Measurements from ENCODE around the gene HEG1.

Gene HEG1

GRCh38 chr3:125048282-125048681 is 7.5 kb downstream of the HEG1 start:
- peaks cover 15 to 27% of the 10 kb centered on the region in 2 donors for H3K4me1 ChIP-seq (ENCODE audit: control insufficient read depth in 1 of 2, insufficient read depth in 2 of 2, low read length in 2 of 2)
- no peak overlapping the region for H3K27ac ChIP-seq (ENCODE audit: low read depth, low read length)
- H3K9ac ChIP-seq (ENCODE audit: low read depth in 1 of 2, low read length in 2 of 2): no peak overlapping the region

GRCh38 chr3:125045965-125046364 is 9.8 kb downstream of the HEG1 start:
- Histone ChIP-seq H3K4me3 (ENCODE audit: low read depth in 1 of 2, low read length in 2 of 2) (no peak overlapping the region), H3K9me3 (ENCODE audit: control insufficient read depth in 1 of 2, low read length in 2 of 2) (no peaks in the 10 kb centered on the region), H3K9ac (ENCODE audit: low read depth in 1 of 2, low read length in 2 of 2) (no peak overlapping the region), H3K36me3 (ENCODE audit: control insufficient read depth in 1 of 2, insufficient read depth in 2 of 2, low read length in 2 of 2) (no peaks in the 10 kb centered on the region), H3K27ac (ENCODE audit: low read depth, low read length) (no peak overlapping the region), H3K4me1 (ENCODE audit: control insufficient read depth in 1 of 2, insufficient read depth in 2 of 2, low read length in 2 of 2) (peaks cover 12 to 13% of the 10 kb centered on the region in 2 donors), H3K27me3 (ENCODE audit: control insufficient read depth in 1 of 2, insufficient read depth in 2 of 2, low read length in 2 of 2) (no peaks in the 10 kb centered on the region)

More at GRCh38 chr3:125048282-125048681, 7.5 kb downstream of the HEG1 start:
- Histone ChIP-seq H3K4me3 (ENCODE audit: low read depth in 1 of 2, low read length in 2 of 2) (no peak overlapping the region), H3K36me3 (ENCODE audit: control insufficient read depth in 1 of 2, insufficient read depth in 2 of 2, low read length in 2 of 2) (no peaks in the 10 kb centered on the region), H3K27me3 (ENCODE audit: control insufficient read depth in 1 of 2, insufficient read depth in 2 of 2, low read length in 2 of 2) (no peaks in the 10 kb centered on the region), H3K9me3 (ENCODE audit: control insufficient read depth in 1 of 2, low read length in 2 of 2) (no peaks in the 10 kb centered on the region)

GRCh38 chr3:125045194-125045593 is 10.6 kb downstream of the HEG1 start:
- no peaks in the 10 kb centered on the region for H3K27me3 ChIP-seq (ENCODE audit: control insufficient read depth in 1 of 2, insufficient read depth in 2 of 2, low read length in 2 of 2)
- H3K36me3 ChIP-seq (ENCODE audit: control insufficient read depth in 1 of 2, insufficient read depth in 2 of 2, low read length in 2 of 2): no peaks in the 10 kb centered on the region
- peaks cover 12 to 13% of the 10 kb centered on the region in 2 donors for H3K4me1 ChIP-seq (ENCODE audit: control insufficient read depth in 1 of 2, insufficient read depth in 2 of 2, low read length in 2 of 2)
- H3K27ac ChIP-seq (ENCODE audit: low read depth, low read length): no peak overlapping the region
- H3K9ac ChIP-seq (ENCODE audit: low read depth in 1 of 2, low read length in 2 of 2): no peak overlapping the region
- H3K9me3 ChIP-seq (ENCODE audit: control insufficient read depth in 1 of 2, low read length in 2 of 2): no peaks in the 10 kb centered on the region
- H3K4me3 ChIP-seq (ENCODE audit: low read depth in 1 of 2, low read length in 2 of 2): no peak overlapping the region

DNA sequence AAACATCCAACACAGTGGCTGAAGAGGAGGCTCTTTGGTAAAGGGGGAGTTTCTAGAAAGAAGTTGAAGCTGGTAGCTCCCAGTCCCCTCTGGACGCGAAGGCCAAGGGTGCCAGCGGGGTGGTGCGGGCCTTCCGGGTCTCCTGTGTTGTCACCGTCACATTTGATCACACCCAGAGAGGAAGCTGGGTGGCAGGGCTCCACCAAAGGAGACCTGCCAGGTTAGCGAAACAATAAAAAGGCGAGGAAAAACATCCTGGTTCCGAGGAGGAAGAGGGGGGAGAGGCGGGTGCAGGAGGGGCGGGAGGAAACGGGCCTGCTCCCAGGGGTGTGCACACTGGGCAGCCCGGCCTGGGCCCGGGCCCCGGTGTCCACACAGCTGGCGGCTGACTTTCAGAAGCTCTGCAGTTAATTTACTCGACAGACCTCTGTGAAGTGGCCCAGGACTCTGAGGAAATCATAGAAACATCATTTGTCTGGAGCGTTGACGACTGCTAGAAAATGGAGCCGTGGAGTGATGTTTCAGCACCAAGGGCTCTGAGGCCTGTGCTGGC is 12.1 kb downstream of the HEG1 start:
- Histone ChIP-seq H3K9ac (ENCODE audit: low read depth in 1 of 2, low read length in 2 of 2) (no peak overlapping the region), H3K9me3 (ENCODE audit: control insufficient read depth in 1 of 2, low read length in 2 of 2) (no peaks in the 10 kb centered on the region), H3K4me3 (ENCODE audit: low read depth in 1 of 2, low read length in 2 of 2) (no peak overlapping the region), H3K36me3 (ENCODE audit: control insufficient read depth in 1 of 2, insufficient read depth in 2 of 2, low read length in 2 of 2) (no peaks in the 10 kb centered on the region), H3K27me3 (ENCODE audit: control insufficient read depth in 1 of 2, insufficient read depth in 2 of 2, low read length in 2 of 2) (no peaks in the 10 kb centered on the region), H3K4me1 (ENCODE audit: control insufficient read depth in 1 of 2, insufficient read depth in 2 of 2, low read length in 2 of 2) (peaks cover 13 to 15% of the 10 kb centered on the region in 2 donors), H3K27ac (ENCODE audit: low read depth, low read length) (no peak overlapping the region)

DNA sequence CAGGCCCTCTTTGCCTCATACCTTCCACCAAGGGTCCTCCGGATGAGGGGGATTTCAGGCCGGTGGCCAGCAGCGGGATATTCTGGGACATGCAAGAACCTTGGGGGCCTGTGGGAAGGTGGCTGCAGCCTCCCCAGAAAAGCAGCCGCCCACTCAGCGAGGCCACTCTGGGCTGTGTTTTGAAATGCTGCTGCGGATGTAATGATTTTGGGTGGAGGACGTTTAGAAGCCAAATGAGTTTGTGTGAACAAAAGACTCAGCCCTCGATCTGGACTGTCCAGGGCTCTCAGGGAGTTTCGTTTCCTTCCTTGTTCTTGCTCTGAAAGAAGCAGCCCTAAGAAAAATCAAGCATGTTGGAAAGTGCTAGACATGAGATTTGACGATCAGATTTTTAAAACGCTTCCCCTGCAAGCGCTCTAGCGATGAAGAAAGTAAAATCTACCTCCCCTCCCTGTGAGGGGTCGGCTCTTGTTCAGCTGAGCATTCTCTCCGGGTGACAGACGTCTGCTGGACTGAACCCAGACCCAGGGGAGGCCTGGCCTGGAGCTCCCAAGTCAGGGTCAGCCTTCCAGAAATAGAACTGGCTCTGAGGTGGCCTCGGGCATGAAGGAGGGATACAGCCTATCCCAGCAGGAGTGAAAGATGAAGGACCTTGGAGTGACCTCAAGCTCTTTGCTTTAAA is 12.9 kb downstream of the HEG1 start:
- Histone ChIP-seq H3K36me3 (ENCODE audit: control insufficient read depth in 1 of 2, insufficient read depth in 2 of 2, low read length in 2 of 2) (no peaks in the 10 kb centered on the region), H3K27ac (ENCODE audit: low read depth, low read length) (no peak overlapping the region), H3K4me1 (ENCODE audit: control insufficient read depth in 1 of 2, insufficient read depth in 2 of 2, low read length in 2 of 2) (peaks cover 13 to 15% of the 10 kb centered on the region in 2 donors), H3K4me3 (ENCODE audit: low read depth in 1 of 2, low read length in 2 of 2) (no peak overlapping the region), H3K9ac (ENCODE audit: low read depth in 1 of 2, low read length in 2 of 2) (no peak overlapping the region), H3K27me3 (ENCODE audit: control insufficient read depth in 1 of 2, insufficient read depth in 2 of 2, low read length in 2 of 2) (no peaks in the 10 kb centered on the region), H3K9me3 (ENCODE audit: control insufficient read depth in 1 of 2, low read length in 2 of 2) (no peaks in the 10 kb centered on the region)

- peak overlapping the region; percentile 32 for H3K27ac ChIP-seq (ENCODE audit: low read depth, low read length)
- no peaks in the 10 kb centered on the region for H3K9me3 ChIP-seq (ENCODE audit: control insufficient read depth in 1 of 2, low read length in 2 of 2)
- no peaks in the 10 kb centered on the region for H3K27me3 ChIP-seq (ENCODE audit: control insufficient read depth in 1 of 2, insufficient read depth in 2 of 2, low read length in 2 of 2)
- H3K4me1 ChIP-seq (ENCODE audit: control insufficient read depth in 1 of 2, insufficient read depth in 2 of 2, low read length in 2 of 2): peaks cover 7 to 9% of the 10 kb centered on the region in 2 donors
- no peaks in the 10 kb centered on the region for H3K36me3 ChIP-seq (ENCODE audit: control insufficient read depth in 1 of 2, insufficient read depth in 2 of 2, low read length in 2 of 2)
- H3K9ac ChIP-seq (ENCODE audit: low read depth in 1 of 2, low read length in 2 of 2): no peak overlapping the region
- H3K4me3 ChIP-seq (ENCODE audit: low read depth in 1 of 2, low read length in 2 of 2): no peak overlapping the region
Measured at GRCh38 chr3:125039131-125040100, 16.4 kb downstream of the HEG1 start.

DNA sequence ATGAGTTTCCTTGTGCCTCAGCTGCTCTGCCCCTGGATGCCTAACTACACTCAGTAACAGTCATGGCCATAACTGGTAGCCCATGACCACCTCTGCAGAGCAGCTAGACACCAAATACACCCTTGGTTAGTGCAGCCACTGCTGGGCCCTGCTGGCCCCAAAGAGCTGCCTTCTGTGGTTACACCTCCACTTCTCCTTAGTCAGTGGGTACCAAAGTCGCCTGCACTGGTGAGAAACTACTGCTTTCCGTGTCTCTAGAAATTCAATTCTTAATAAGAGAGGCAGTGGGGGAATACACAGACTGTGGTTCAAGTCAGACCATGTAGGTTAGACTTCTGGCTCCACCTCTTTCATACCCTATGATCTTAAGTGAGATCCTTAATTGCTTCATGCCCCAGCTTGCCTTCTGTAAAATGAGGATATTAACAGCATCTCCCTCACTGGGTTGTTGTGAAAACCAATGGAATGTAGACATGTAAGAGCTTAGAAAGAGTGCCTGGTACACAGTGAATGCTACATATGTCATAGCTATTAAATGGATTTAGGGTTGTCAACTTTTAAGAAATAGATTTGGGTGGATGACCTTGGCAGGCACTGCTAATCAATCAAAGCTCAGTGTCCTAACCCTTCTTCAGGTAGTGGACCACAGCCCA is 18.2 kb downstream of the HEG1 start:
- Histone ChIP-seq H3K27me3 (ENCODE audit: control insufficient read depth in 1 of 2, insufficient read depth in 2 of 2, low read length in 2 of 2) (no peaks in the 10 kb centered on the region), H3K9me3 (ENCODE audit: control insufficient read depth in 1 of 2, low read length in 2 of 2) (no peaks in the 10 kb centered on the region), H3K9ac (ENCODE audit: low read depth in 1 of 2, low read length in 2 of 2) (no peak overlapping the region), H3K4me3 (ENCODE audit: low read depth in 1 of 2, low read length in 2 of 2) (no peak overlapping the region), H3K4me1 (ENCODE audit: control insufficient read depth in 1 of 2, insufficient read depth in 2 of 2, low read length in 2 of 2) (peaks cover 0 to 7% of the 10 kb centered on the region in 2 donors), H3K27ac (ENCODE audit: low read depth, low read length) (no peak overlapping the region), H3K36me3 (ENCODE audit: control insufficient read depth in 1 of 2, insufficient read depth in 2 of 2, low read length in 2 of 2) (no peaks in the 10 kb centered on the region)

DNA sequence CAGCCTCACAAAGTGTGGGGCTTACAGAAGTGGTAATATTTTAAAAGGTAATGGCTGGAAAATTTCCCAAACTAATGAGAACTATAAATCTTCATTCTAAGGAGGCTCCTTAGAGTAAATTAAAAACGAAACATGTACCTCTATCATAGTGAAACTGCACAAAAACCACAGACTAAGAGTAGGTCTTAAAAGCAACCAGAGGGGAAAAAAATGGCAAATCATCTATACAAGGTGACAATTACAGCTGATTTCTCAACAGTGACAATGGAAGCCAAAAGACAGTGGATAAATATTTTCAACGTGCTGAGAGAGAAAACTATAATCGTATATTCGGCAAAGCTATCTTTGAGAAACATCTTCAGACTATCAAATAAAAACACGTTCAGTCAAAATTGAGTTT is 20.6 kb downstream of the HEG1 start:
- Histone ChIP-seq H3K4me3 (ENCODE audit: low read depth in 1 of 2, low read length in 2 of 2) (no peak overlapping the region), H3K27ac (ENCODE audit: low read depth, low read length) (no peak overlapping the region), H3K27me3 (ENCODE audit: control insufficient read depth in 1 of 2, insufficient read depth in 2 of 2, low read length in 2 of 2) (no peaks in the 10 kb centered on the region), H3K9me3 (ENCODE audit: control insufficient read depth in 1 of 2, low read length in 2 of 2) (no peaks in the 10 kb centered on the region), H3K9ac (ENCODE audit: low read depth in 1 of 2, low read length in 2 of 2) (no peak overlapping the region), H3K36me3 (ENCODE audit: control insufficient read depth in 1 of 2, insufficient read depth in 2 of 2, low read length in 2 of 2) (no peaks in the 10 kb centered on the region), H3K4me1 (ENCODE audit: control insufficient read depth in 1 of 2, insufficient read depth in 2 of 2, low read length in 2 of 2) (peaks cover 0 to 4% of the 10 kb centered on the region in 2 donors)

- Histone ChIP-seq H3K9ac (ENCODE audit: low read depth in 1 of 2, low read length in 2 of 2) (no peak overlapping the region), H3K4me1 (ENCODE audit: control insufficient read depth in 1 of 2, insufficient read depth in 2 of 2, low read length in 2 of 2) (no peaks in the 10 kb centered on the region), H3K4me3 (ENCODE audit: low read depth in 1 of 2, low read length in 2 of 2) (no peak overlapping the region), H3K9me3 (ENCODE audit: control insufficient read depth in 1 of 2, low read length in 2 of 2) (no peaks in the 10 kb centered on the region), H3K27ac (ENCODE audit: low read depth, low read length) (no peak overlapping the region), H3K27me3 (ENCODE audit: control insufficient read depth in 1 of 2, insufficient read depth in 2 of 2, low read length in 2 of 2) (no peaks in the 10 kb centered on the region), H3K36me3 (ENCODE audit: control insufficient read depth in 1 of 2, insufficient read depth in 2 of 2, low read length in 2 of 2) (no peaks in the 10 kb centered on the region)
Measured at GRCh38 chr3:125033616-125034015, 22.2 kb downstream of the HEG1 start.

Data from duodenal mucosa (tissue), 2 donors.